Activated CD4-positive, alpha-beta T cell treated with anti-CD3 and anti-CD28 coated beads, Interleukin-2, amount 50 U/mL, for 4 hours (primary cell): ENCODE results near the gene SLC16A6.
"Not testable (repeated sequence)": the region's sequence is repeated elsewhere in the genome, so short reads cannot be mapped to it uniquely, and the experiment has no call there.

Experiments
- DNase-seq, 2 experiments: peaks; one replicate each; pipeline ENCODE4 v3.0.0-alpha.2; 2020

SLC16A6 gene

DNA sequence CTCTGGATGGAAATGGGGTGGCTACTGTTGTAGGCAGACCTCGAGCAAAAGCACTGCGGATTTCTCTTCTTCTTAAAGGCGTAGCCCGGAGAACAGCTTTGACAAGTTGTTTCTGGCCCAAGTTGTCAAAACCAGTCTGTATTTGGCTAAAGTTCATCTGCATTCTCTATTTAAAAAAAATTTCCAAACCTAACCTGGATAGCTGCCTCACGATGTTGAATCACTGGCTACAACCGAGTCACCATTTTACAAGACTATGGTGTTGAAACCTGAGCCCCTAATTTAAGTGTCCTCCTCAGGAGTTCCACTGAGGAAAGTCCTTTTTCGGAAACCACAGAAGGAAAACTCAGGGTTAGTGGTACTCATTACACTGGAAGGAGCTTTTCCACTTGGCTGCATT lies 1.5 kb downstream of the SLC16A6 start:
- no peak for DNase-seq

DNA sequence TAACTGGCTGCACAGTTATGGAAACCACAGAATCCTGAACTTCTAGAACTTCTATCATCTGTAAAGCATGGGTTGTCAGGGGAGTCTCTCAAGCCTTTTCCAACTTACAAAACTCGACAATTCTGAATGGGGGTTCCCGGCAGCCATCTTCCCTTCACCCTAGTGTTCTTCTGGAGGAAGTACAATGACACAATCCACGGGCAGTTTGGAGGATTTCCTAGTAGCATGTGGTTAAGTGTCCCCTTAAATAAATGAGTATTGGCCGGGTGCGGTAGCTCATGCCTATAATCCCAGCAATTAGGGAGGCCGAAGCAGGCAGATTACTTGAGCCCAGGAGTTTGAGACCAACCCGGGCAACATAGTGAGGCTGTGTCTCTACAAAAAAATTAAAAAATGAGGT lies 2.1 kb downstream of the SLC16A6 start:
- no peak for DNase-seq

DNA sequence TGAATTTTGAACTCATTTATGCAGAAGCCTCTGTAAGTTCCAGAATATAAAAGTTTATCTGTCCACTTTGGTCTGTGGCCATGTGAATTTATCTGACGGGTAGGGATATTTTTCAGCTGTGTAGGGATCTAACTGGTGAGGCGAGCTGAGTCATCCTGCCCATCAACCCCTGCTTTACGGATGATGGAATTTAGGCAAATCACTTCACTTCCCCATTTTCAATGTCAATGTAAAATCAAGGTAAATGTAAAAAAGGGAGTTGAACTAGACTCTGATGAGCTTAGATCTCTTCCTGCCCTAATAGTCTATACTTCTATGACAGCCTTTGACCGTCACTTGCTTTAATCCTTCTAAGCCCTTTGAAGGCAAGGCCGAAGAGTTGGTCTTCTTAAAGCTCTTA lies 2.6 kb downstream of the SLC16A6 start:
- no peak for DNase-seq

DNA sequence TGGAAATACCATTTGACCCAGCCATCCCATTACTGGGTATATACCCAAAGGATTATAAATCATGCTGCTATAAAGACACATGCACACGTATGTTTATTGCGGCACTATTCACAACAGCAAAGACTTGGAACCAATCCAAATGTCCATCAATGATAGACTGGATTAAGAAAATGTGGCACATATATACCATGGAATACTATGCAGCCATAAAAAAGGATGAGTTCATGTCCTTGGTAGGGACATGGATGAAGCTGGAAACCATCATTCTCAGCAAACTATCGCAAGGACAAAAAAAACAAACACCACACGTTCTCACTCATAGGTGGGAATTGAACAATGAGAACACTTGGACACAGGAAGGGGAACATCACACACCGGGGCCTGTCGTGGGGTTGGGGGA lies 9.0 kb downstream of the SLC16A6 start:
- not testable (repeated sequence) for DNase-seq

DNA sequence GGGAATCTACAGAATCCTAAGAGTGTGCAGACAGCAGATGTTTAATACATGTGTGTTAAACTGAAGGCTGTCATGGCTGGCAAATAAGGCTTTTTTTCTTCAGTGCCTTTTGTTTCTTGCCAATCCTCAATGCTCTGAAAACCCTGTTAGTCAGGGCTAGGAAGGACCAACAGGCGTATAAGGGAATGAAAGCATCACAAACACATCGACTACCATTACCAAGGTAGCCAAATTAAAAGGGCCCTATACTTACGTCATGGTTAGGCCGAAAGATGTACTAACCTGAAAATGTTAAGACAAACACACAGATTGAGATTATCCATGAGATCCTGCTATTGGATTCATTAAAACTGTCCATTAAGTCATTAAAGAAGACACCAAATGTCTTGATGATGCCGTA lies 13.1 kb downstream of the SLC16A6 start:
- no peak for DNase-seq

DNA sequence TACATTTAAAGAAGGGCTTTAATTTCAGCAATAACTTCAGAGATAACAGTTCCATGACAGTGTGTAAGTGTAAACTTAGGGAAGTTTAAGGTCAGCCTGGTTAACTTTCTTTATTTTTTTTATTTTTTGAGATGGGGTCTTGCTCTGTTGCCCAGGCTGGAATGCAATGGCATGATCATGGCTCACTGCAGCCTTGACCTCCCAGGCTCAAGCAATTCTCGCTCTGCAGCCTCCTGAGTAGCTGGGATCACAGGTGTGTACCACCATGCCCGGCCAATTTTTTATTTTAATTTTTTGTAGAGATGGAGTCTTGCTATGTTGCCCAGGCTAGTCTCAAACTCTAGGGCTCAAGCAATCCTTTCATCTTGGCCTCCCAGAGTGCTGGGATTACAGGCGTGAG lies 14.6 kb downstream of the SLC16A6 start:
- not testable (repeated sequence) for DNase-seq

DNA sequence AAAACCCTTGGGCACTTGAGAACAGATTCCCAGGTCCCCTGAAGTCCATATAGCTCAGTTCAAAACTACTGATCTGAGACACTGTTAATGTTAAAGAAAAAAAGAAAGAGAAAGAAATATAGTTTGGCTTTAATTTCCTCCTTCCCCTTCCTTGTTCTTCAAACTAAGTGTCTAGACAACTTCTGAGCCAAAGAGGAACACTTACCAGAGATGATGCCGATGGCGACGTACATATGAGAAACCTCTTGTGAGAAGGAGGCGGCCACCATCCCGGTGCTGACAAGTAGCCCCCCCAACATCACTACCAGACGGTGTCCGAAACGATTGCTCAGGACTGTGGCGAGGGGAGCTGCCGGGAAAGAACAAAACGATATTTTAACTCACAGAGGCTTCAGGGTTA lies 17.2 kb downstream of the SLC16A6 start:
- DNase-seq: no peak

DNA sequence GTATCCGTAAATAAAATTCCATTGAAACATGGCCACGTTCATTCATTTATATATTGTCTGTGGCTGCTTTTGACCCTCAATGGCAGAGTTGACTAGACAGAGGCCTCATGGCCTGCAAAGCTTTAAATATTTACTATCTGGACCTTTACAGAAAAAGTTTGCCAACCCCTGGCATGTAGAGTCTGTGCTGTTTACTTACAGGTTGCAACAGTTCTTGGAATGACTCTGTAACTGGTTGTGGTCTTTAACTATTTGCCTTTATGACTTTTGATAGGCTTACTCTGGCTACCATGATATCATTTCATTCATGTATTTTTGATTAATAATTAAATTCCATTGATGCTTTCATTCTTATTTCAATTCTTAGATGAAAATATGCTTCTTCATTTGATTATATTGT lies 25.1 kb downstream of the SLC16A6 start:
- DNase-seq: not testable (repeated sequence)

DNA sequence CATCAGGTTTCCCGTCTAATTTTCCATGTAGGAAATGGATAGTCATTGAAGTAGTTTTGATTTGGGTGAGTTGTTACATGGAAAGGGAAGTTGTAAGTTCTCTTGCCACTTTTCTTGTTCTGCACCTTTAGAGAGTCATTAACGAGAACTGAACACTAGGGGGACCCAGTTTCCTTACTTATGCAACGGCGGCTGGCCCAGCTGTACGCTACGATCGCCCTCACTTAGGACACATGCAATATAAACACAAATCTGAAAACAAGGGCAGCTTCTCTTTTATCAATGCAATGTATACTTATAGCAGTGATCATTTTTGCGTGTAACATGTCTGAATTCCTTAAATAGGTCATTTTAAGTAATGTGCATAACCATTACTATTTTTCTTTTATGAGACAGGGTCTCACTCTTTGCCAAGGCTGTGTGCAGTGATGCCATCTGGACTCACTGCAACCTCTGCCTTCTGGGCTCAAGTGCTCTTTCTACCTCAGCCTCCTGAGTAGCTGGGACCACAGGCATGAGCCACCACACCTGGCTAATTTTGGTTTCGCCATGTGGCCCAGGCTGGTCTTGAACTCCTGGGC lies 27.7 kb downstream of the SLC16A6 start:
- DNase-seq: not testable (repeated sequence)

DNA sequence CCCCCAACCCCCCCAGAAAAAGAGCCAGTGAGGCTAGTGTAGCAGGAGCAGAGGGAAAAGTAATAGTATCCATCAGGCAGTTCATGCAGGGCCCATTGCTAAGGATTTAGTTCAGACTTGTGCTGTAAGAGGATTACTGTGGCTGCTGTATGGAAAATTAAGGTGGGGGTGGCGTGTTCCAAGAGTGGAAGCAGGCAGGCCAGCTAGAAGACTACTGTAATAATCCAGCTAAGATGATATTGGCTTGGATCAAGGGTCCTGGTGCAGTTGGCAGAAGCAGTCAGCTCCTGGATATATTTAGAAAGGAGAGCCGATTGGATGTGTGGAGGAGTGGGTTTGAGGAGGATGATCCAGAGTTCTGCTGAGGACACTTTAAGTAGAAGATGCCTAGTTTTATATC lies 28.5 kb downstream of the SLC16A6 start:
- DNase-seq: not testable (repeated sequence)

DNA sequence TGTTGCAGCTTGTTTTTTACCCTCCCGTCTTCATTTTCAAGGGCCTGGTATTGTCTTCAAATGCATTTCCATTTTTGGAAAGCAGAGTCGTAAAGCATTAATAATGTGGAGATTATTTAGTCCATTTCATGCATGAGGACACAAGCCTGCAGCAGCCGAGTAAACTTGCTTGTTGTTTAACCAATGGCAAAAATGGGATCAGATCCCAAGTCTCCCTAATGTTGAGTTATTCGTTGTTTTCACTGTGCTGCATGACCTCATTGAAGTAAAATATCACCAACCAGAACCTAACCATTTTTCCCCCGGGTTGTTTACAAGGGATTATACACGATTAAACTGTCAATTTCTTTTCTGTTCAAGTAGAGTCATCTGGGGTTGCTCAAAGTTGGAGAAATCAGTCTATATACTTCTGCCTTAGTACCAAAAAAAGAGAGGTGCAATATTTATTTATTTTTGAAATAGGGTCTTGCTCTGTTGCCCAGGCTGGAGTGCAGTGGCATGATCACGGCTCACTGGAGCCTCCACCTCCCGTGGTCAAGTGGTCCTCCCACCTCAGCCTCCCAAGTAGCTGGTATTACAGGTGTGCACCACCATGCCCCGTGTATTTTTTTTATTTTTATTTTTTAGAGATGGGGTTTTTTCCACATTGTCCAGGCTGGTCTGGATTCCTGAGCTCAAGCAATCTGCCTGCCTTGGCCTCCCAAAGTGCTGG lies 30.7 kb downstream of the SLC16A6 start:
- DNase-seq: no peak

DNA sequence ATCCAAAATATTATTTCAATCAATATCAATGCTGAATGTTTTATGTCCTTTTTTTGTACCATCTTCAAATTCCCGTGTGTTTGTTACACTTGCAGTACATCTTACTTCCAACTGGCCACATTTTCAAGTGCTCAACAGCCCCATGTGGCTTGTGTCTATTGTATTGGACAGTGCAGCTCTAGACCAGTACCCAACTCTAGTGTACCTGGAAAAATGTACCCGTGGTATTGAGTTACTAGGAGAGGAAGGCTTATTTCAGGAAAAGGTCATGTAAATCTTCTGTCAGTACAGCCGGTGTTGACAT lies 31.3 kb downstream of the SLC16A6 start:
- not testable (repeated sequence) for DNase-seq

DNA sequence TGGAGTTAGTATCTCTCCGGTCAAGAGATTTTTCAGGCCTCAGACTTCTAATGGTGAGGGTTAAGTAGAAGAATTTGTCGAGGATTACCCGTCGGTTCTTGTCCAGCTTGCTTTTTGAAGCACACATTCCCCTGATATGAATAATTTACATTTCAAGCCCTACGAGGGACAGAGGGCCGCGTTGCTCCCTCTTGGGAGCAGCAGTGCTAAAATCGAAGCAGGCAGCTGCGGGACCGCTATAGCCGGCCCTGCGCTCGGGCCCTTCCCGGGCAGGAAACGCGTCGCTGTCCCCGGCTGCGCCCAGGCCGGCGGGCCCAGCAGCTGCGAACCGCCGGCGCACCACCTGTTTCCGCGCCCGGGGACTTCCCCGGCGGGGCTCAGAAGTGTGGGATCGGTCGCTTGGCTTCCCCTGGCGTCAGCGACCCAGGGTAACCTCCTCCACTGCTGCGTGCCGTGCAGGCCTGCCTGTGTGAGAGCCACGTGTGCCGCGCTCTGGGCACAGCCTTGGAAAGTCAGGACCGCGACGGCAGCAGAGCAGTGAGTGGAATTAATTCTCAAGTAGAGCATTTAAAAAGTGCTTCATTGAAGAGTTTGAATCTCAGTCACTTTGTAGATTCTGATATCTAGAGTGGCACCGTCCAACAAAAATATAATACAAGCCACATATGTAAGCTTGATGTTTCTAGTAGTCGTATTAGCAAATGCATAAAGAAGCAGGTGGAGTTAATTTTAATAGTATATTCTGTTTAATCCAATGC lies 31.9 kb downstream of the SLC16A6 start:
- peak; percentile 65 to 74 for DNase-seq

DNA sequence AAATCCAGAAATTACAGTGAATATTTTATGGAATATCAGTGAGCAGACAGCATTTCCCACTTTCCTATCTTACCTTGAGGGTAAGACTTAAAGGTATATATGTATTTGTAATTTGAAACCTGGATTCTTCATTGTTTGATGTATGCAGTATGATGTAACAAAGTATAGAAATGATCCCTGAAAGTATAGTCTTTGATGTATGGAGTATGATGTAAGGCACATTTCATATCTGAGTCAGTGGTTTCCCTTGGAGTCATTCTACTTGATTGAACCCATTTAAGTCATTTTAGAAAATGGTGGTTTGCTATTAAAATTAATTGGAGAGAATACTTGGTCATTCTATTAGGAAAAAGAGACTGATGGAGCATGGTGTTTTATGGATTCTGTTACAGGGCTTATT lies 33.0 kb downstream of the SLC16A6 start:
- no peak for DNase-seq

DNA sequence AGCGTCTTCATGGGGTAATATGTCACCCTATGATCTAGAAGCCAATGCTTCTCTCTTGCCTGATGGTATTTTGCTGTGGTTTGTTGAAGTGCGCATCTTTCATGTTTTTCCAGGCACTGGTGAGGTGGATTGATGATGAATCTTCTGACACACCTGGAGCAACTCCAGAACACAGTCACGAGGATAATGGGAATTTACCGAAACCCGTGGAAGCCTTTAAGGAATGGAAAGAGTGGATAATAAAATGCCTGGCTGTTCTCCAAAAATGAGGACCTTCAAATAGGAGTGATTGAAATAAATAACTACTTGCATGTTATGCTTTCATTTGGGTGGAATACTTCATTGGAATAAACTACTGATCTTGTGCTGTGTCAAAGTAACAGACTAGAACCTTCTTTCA lies 34.2 kb downstream of the SLC16A6 start:
- not testable (repeated sequence) for DNase-seq

DNA sequence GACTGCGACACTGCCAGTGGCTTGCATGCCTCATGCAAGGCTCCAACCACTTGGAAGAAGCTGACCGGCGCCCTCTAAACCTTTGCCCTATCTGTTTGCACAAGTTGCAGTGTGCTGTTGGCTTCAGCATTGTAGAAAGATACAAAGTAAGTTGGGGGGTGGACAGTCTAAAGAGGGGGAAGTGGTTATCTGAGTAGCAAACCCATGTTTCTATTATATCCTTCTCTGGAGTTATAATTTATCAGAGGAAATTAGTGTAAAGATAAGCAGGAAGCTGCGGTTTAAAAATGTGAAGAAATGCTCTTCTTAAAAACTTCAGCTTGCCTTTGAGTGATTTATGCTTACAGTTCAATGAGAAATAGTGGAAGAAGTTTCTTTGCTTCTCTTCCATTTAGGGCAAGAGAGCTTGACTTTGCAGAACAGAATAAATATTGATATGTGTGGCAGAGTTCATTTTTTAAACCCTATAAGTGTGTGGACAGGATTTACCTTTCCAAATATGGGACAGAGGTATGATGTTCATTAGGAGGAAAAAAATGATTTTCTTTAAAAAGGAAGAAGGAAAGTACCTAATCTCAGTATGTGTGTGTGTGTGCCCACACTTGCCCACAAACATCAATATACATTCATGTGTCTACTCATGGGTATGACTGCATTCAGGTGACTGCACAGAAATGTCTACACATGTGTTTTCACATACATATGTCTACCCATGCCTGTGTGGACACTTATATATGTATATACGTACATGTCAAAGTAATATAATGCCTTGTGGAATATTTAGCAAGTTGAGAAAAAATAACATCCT lies 35.0 kb downstream of the SLC16A6 start:
- DNase-seq: no peak

DNA sequence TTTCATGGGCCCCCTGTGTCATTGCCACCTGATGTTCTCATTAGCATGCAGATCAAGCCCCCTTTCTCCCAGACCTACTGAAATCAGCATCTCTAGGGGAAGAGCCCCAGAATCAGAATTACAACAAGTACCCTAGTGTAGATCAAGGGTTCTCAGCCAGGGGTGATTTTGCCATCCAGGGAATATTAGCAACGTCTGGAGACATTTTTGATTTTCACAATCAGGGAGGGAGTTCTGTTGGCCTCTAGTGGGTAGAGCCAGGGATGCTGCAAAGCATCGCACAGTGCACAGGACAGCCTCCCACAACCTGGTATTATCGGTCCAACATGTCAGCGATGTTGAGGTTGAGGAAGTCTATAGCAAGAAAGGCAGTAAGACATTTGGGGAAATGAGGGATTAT lies 35.8 kb downstream of the SLC16A6 start:
- DNase-seq: no peak

DNA sequence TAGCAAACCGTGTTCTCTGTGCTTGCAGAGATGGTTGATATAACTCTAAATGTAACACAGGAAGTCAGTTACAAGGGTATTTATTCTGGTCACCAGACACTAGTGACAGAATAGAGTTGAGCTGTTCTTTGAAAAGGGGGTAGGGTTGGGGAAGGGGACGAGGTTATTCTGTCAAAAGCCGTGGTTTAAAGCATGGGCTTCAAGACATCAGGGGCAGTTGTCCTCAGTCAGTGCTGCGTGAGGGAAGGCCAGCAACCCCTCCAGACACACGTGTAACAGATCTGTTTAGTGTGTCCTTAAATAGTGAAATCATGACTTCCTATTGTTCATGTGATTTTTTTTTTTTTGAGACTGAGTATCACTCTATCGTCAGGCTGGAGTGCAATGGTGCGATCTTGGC lies 37.5 kb downstream of the SLC16A6 start:
- DNase-seq: not testable (repeated sequence)

DNA sequence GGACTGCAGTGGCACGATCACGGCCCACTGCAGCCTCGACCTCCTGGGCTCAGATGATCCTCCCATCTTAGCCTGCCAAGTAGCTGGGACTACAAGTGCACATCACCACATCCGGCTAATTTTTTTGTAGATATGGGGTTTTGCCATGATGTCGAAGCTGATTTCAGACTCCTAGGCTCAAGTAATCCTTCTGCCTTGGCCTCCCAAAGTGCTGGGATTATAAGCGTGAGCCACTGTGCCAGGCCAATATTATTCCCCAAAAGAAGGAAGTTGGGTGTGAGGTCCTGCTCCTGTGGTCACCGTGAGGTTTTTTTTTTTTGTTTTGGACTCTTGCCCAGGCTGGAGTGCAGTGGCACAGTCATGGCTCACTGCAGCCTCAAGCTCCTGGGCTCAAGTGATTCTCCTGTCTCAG lies 41.6 kb downstream of the SLC16A6 start:
- no peak for DNase-seq

DNA sequence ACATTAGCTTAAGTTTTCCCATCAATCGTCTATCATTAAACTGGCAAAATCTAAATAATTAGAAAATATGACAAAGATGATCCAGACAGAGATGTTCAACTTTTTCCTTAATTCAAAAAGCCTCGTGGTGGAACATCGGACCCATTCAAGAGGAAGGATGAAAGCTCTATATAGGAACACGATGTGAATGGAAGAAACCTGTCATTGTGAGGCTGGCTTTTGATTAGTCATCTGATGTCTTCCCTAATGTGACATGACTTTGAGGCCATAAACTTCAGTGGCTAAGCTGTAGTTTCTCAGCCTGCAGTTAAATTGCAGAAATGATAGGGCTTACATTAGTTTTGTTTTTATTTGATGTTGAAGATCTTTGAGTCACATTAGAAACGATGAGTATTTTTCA lies 42.0 kb downstream of the SLC16A6 start:
- no peak for DNase-seq

DNA sequence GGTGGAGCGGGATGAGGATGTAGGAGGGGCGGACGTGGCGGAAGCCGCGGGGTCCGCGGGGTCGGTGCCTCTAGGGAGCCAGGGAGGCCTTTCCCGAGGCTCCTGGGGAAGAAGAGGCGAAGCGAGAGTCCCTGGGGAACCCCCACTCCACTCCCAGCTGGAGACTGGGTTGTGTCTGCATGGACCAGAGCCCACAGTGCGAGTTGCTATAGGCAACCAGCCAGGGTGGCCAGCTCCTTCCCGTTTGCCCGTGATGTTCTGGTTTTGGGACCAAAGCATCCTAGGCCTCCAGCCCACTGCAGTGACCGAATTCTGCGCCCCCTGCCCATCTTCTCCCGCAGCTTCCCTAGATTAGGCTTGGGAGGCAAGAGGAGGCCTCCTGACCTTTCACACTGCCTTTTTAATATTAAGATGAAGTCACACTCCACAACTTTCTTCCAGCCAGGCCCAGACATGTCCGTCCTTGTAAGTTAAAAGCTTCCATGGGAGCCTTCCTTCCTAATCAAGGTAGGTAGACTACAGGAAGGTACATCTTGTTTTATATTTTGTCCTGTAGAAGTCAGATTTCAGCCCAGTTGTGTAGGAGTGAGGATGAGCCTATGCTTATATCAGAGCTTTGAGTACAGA lies 42.6 kb downstream of the SLC16A6 start:
- DNase-seq: peak in 1 of 2 experiments; percentile 45

DNA sequence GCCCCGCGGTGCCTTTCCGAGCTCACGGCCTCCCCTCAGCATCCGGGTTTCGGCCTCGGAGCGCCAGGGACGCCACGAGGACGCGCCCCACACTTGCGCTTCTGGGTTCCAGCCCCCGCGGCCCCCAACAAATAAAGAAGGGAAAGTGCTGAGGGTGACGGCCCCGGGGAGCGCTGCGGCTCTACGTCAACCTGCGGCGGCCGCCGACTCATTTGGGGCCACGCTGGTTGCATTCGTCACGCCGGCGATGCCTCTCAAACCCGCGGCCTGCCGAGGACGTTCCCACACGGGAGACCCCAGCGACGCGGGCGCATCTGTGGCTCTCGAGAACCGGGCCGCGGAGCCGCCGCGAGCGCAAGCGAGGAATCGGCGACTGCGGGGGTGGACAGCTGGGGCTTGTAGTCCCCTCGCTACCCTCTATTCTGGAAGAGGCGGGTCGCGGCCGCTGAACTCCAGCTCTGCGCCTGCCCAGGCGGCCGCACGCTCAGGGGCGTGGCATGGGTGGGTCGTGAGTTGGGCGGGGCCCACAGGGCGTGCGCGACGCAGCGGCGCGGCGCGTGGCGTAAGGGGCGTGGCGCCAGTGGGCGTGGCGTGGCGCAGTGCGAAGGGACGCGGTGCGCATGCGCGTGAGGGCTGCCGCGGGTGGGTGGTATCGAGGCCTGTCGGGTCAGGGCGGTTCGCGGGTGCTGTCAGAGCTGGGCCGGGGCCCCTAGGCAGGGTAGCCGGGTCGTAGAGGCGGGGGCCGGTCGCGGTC lies 43.3 kb downstream of the SLC16A6 start, which contains the start of gene AMZ2:
Gene AMZ2, plus strand, starts transcription at position 599 of the 754 bp plus-strand sequence. CDS start 2,145 bp downstream, outside the sequence.
- peak; percentile 94 to 95 for DNase-seq
